Stimulated activated CD4-positive, alpha-beta T cell treated with anti-CD3 and anti-CD28 coated beads, Interleukin-4, amount 100 ng/mL, for 48 hours (primary cell): ENCODE results near the gene CTU2.

Source experiments
- DNase-seq, 2 donors: peaks; one replicate each; pipeline ENCODE4 v3.0.0-alpha.2; 2020; ENCODE audit warnings: low read depth in 2 of 2

The CTU2 gene

DNA sequence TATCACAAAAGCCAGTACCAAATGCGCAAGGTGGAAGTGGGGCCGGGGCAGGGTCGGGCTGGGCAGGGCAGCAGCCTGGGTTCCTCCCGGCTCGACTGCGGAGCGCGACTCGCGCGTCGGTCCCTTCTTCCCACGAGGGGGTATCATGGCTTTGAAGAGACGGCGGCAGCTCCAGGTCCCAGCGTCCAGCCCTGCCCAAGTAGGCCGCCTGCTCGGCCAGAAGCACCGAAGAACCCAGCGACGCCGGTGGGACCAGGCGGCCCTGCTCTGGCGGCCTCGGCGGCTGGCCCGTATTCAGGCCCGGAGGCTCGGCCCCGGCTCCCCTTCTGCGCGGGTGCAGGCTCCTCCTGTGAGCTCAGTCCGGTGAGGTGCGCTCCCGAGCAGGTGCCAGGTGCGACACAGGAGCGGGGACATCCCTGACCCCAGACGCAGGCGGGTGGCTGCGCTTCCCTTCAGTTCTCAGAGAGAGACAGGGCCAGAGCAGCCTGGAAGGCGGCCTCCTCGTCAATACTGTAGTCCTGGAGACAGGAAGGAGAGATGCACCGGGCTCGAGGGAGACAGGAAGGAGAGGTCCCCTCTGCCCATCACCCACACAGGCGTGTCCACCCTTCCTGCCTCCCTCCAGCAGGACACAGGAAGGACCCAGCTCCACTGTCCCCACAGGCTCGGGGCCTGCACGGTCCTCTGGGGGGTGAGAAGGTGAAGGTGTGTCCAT is 9.0 kb upstream of the CTU2 start:
- DNase-seq, result no peak

DNA sequence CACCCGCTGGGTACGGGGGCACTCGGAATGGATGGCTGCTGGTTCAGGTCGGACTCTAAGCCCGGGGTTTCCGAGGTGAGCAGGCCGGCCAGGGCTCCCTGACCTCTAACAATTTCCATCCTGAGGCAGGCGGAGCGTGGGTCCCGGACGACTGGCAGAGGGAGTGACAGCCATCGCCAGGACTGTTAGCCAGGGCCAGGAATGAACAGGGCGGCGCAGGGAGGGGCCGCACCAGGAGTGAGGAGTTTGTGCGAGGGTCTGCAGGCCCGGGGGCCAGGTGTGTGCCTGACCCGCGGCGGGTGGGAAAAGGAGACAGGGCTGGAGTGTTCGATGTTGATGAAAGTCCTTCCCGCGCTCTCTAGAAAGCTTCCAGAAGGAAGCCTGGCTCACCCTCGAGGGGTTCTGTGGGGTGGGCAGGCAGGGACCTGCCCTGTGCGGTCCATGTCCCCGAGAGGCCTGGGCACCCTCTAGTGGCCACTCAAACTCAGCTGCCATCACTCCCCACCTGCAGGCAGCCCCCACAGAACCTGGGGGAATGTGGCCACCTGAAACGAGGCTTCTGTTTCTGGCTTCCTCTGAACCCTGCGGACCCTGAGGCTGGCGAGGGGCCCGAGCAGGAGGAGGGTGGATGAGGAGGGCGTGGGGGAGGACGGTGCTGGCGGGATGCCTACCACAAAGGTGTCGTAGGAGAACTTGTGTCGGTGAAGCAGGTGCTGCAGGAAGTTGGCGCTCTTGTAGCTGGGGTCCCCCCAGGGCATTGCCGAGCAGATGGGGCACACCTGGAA is 8.3 kb upstream of the CTU2 start:
- DNase-seq, result no peak

DNA sequence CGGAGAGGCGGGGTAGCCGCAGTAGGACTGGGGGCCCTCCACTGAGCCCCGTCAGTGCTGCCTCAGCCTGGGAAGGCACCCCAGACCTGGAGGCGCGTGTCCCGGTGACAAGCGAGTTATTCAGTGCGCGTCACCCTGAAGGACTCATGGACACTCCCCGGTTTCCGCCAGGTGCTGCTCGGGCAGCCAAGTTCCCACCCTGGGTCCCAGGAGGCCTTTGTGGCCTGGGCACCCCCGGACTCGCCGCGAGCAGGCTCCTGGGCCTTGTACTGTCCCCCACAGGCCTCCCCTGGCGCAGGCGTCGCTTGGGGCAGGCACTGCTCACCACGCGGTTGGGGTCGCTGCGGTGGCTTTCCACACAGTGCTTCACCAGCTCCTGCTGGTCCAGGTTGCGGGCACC is 7.7 kb upstream of the CTU2 start:
- no peak for DNase-seq

DNA sequence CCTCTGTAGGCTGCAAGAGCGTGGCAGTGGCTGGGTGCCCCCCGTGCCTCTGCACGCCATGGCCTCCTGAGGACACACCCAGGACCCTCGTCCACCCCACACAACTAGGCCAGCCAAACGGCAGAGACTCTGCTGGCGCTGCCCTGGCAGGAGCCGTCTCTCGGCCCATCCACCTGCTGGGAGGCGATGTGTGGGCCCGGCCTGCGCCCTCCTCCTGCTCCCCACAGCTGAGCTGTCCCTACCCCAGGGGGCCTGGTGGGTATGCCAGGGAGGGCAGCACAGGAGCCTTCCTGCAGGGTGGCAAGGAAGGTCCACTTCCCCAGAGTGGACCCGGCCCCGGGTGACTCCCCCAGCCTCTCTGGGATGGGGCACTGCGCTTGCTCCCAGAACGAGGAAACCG is 7.1 kb upstream of the CTU2 start:
- no peak for DNase-seq

DNA sequence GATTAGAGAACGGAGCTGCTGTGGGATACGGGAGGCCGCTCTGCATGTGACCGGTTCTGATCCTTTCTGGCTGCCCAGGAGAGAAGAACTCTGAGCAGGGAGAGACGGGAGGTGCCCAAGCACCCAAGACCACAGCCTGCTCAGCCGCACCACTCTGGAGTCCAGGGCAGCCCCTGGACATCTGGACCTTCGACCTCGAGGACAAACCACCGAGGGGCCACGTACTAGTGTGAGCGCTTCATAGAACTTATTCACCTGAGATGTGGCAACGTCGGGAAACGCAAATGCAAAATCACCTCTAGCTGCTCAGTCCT is 6.0 kb upstream of the CTU2 start:
- DNase-seq, result no peak

DNA sequence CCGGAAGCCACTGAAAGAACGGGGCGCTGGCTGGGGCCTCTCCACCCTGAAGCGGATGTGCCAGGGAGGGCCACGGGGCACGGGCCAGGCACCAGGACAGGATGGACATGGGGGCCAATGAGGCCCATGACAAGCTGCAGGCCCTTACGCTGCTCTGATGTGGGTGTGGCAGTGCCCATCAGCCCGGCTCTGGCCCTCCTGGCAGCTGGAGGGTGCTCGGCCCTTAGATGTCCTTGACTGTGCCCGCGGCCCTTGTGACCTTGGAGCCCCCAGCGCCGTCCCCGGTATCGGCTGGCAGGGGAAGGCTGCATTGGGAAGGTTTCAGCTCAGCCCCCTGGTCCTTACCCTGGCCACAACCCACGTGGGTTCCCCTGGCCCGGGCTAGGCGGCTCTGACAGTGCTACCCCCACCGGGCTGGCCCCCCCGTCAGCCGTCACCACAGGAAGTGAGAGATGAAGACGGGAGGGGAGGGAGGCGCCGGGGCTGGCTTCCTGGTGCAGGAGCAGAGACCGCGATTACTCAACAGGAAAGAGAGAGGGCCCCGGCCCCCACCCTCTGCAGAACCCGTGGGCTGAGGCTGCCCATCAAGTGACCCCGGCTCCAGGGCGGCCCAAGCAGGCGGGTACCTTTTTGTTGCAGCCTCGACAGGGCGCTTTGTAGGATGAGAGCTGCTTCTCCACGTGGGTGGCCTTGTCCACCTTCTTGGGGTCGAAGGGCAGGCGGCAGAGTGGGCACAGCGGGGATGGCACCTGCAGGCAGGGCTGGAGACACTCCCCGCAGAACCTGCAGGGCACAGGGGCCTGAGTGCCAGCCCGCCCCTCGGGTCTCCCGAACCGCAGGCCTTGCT is 5.4 kb upstream of the CTU2 start:
- DNase-seq, result peak; percentile 91 to 93

DNA sequence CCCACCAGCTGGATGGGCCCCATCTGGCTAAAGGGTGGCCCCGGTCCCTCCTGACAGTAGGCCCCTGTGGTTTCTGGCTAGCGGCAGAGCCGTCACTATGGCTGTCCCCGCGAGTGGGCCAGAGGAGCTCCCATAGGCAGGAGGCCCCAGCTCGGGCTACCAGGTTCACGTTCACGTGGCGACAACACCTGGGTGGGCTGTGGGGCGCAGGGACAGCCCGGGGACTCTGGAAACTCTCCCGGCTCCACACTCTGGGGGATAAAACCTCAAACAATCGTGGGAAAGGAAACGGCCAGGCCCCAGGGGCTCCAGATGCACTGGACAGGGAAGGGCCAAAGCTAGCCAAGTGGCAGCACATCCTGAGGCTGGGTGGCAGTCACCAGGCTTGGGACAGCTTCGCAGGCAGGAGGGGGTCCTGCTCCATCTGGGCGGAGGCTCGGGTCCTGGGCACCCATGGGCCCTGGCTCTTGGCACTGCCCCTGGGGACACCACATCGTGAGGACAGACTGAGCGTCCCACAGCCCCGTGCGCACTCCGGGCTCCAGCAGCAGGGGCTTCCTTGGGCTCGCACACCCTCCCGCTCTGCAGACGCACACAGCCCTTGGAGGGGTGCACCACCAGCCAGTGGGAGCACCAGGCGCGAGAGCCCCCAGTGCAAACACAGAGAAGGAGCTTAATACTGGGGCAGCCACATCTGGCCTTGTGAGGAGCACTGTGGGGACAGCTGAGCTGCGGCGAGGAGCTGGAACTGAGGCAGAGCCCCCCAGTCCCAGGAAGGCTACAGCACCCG is 4.5 kb upstream of the CTU2 start:
- DNase-seq, result no peak

DNA sequence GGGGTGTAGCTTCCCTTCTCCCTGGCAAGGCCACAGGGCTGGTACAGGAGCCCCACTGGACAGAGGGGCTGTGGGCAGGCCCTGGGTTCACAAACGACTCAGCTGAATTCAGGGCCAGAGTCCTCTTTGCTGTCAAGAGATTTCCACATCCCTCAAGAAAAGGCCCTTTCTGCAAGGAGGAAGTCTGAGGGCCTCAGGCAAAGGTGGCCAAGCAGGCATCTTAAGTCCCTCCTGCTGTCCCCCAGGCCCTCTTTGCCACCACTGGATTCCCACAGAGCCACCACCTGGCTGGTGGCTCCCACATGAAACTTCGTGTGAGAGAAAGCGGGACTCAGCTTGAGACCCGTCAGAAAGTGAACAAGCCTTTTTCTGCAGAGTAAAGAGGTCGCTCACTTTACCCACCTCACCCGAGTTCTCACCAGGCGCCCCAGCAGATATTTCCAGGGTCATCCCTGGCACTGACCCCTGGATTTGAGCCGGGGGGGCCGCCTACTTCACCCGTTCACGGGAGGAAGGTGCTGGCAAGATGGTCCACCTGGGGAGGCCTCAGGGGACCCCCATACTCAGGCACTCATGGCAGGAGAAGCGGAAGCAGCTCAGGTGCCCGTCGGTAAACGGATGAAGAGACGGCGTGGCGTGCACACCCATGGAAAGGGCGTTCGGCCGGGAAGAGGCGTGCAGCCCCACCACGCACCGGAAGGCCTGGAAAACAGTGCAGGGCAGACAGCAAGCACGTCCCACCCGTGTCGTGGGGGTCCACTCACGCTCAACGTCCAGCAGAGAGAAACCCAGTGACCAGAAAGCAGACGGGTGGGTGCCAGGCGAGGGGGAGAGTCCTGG is 3.7 kb upstream of the CTU2 start:
- no peak for DNase-seq

DNA sequence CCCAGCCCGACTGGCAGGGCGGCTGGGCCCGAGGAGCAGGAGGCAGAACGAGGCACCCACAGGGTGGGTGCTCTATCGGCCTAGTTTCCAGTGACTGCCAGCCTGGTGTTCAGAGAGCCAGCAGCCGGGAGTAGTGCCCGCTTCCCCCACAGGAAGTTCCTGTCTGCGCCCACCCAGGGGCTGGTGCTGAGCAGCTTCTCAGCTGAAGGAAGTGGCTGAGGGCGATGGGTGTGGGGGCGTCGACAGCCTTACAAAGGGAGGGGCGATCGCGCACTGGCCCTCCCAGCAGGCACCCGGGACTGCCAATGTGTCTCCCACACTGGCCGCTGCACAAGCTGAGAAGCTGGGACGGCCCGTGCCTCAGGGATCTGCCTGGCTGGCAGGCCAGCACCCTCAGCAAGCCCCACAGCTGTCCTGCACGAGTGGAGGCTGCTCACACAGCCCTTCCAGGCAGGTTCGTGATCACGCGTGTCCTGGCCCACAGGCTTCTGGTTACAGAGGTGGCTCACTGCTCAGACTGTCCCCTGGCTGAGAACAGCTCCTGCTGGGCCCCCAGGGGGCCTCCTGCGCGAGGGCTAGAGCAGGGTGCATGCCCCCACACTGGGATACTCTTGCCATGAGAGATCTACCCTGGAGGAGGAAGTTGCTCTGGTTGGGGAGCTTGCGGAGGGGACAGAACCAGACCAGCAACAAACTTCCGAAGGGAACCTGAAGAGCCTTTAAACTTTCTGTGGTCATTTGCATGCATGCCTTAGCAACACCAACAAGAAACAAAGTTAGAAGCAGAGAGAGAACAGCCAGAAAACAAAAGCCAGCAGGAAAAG is 2.6 kb upstream of the CTU2 start:
- DNase-seq, result peak; percentile 63 to 66

DNA sequence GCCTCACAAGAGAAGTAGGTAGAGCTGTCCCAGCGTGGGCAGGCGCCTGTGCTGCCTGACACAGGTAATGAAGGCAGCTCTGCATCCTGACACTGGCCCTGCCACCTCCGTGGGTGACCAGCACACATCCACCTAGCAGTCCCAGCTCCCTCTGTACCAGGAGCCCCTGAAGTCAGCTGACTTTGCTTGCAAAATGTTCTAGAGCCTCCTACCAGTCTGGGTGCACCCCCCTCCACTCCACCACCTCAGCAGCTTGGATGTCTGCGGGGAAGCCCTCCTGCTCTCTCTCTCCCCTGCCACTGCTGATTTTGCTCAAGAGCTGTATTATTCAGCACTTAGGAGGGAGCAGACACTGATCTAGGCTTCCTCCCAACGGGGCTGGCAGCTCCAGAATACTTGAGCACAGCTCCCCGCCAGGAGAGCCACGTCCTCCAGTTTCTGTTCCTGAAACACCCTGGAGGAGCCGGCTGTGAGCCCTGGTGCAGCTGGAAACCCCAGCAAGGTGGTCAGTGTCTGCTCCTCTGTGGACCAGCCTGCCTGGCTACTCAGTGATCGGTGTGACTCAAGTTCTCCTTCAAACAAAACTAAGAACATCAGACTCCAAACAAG is 1.1 kb upstream of the CTU2 start:
- DNase-seq, result no peak

DNA sequence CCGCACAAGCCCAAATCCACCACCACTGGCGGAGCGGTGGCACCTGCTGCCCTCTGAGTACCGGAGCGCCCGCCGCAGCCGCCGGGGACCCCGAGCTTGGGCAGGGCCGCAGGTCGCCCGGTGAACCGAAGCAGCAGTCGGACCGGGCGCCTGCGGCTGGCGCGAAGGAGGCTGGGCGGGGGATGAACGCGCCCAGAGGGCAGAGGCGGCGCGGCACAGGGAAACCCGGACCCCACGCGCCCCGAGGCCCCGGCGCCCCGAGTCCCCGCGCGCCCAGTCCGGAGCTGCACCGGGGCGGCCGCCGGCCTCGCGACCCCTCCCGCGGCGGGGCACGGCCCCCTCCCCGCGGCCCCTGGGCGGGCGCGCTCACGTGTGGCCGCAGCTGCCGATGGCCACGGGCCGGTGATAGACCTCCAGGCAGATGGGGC is 488 bp upstream of the CTU2 start:
- no peak for DNase-seq

DNA sequence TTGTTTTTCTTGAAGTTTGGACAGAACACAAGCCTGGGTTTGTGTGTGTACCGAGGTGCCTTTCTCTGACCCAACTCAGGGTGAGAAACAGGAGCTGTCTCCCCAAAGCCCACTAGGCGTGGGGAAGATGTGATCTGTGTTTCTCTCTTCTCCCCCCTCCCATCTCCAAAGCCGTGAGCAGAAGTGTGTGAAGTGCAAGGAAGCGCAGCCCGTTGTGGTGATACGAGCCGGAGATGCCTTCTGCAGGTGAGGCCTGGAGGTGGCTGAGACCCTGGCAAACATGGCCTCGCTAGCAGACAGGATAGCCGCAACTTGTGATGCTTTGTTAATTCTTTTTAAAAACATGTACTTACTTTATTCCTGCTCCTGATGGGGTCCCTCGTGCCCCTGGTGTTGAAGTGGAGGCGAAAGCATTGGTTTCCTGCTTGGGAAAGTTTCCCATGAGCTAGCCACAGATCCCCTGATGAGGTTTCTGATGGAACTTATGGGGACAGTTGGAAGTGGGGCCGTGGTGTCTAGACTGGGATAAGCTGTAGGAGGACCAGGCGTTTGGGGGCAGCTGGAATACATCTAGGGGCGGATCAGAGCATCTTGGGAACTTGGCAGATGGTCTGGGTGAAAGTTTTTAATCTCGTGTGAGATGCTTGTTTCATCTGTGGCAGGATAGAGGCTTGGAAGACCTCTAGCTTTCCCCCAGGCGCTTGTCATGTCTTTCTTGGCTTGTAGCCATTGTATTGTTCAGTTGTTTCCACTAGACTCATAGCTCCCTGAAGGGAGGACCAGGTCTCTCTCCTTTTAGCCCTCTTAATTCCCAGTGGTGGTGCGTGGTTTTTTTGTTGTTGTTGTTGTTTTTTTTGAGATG is 893 bp downstream of the CTU2 start:
- no peak for DNase-seq

DNA sequence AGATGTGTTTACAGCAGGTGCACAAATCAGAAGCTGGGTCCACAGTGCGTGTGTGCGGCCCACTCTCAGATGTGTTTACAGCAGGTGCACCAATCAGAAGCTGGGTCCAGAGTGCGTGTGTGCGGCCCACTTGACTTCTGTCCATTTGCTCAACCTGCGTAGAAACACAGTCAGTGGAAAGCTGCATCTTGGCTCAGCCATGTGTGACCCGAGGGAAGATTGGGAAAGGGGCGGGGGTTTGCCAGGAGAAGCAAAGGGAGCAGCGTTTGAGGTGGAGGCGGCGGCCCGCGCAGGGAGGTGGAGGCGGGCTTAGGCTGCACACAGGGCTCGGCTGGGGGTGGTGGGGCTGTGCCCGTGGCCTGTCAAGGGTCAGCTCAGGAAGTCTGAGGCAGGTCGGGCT is 4.3 kb downstream of the CTU2 start:
- DNase-seq, result no peak

DNA sequence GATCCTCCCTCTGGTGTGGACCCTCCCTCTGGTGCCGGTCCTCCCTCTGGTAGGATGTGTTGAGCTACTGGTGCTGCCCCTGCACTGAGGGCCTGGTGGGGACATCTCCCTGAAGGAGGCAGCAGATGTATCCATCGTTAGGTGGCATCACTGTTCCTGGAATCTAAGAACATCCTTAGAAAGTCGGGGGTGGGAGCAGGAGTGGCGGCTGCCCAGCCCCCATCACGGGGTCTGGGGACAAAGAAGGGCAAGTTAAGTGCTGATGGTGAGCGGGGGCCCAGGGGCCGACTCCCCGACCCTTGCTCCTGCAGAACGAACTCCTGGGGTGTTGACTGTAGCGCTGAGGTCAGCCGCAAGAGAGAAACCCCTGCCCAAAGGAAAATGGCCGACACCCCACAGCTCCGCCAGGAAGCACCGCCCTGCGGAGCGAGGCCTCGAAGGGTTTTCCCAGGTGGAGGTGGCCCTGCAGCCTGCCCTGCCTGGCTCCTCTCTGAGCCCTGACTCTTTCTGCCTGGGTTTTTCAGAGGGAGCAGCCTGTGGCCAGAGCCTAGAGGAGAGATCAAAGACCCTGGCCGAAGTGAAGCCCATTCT is 5.5 kb downstream of the CTU2 start:
- DNase-seq, result no peak

DNA sequence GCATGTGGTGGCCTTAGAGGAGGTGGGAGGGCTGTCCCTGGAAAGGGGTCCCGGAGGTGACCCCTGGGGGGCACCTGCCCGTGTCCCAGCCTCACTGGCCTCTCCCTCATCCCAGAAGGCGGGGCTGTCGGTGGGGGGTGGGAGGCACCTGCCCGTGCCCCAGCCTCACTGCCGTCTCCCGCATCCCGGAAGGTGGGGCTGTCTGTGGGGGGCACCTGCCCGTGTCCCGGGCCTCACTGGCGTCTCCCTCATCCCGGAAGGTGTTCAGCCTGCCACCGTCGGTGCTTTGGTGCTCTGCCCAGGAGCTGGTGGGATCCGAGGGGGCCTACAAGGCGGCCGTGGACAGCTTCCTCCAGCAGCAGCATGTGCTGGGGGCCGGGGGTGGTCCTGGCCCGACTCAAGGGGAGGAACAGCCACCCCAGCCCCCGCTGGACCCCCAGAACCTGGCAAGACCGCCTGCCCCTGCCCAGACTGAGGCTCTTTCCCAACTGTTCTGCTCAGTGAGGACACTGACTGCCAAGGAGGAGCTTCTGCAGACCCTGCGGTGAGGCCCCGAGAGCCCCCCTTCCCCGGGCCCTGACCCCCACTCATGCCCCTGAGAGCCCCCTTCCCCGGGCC is 6.2 kb downstream of the CTU2 start:
- DNase-seq, result no peak

DNA sequence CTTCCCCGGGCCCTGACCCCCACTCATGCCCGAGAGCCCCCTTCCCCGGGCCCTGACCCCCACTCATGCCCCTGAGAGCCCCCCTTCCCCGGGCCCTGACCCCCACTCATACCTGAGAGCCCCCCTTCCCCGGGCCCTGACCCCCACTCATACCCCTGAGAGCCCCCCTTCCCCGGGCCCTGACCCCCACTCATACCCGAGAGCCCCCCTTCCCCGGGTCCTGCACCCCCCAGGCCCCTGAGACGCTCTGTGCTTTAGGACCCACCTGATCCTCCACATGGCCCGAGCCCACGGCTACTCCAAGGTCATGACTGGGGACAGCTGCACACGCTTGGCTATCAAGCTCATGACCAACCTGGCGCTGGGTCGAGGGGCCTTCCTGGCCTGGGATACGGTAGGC is 6.8 kb downstream of the CTU2 start:
- no peak for DNase-seq

DNA sequence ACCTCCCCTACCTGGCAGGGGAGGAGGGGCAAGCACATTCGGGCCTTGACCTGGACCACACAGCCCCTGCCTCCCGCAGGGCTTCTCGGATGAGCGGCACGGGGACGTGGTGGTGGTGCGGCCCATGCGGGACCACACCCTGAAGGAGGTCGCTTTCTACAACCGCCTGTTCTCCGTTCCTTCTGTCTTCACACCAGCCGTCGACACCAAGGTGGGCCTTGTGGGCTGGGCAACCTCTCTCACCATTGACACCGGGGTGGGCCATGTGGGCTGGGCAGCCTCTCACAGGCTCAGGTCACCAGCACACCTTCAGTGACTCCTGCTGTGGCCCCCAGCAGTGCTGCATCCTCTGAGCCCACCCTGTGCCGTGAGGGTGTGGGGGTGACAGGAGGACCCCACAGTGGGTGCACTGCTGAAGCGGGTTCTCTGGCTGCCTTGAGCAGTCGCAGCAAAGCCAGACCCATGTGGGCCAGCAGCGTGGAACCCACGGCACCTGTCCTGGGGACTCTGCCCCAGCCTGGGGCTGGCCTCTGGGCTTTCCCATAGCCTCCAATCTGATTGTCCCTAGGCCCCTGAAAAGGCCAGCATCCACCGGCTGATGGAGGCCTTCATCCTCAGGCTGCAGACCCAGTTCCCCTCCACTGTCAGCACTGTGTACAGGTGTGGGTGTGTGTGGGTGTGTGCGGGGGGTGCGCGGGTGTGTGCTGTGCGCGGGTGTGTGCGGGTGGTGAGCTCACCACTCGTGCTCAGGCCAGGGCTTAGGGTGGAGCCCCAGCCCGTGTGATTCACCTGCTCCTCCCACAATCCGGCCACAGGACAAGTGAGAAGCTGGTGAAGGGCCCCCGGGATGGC is 7.5 kb downstream of the CTU2 start:
- DNase-seq, result no peak
